SK-MEL-5 (cell line): ENCODE results near the gene MBNL2. TPM values are rescaled to one million over a fixed set of nuclear protein-coding genes. Genes with fewer than 3 reads are reported as not detected.
A peak's percentile ranks its signal among the peaks of the same experiment; 100 is the strongest.

ENCODE experiments used
- DNase-seq: peaks from one replicate; pipeline ENCODE4 v3.0.0-alpha.2; 2016; ENCODE audit warnings: low read depth, low spot score
- in situ Hi-C: cut with HindIII; loops from 2 replicates; pipeline ENCODE4 v1.10.0; 2016; ENCODE audit warnings: low sequenced_read_pairs, high pct_unique_total_duplicates, low pct_unique_long_range_greater_than_20kb
- total RNA-seq: library from RNA; depleted of rRNA; stranded (reverse); fragments of >200 nt; shearing (Covaris generic); gene quantifications from 2 replicates; pipeline ENCODE4 v1.2.3, GENCODE V29; 2014

MBNL2 gene
- total RNA-seq, 1 experiment from 2014 or later: 17.9 TPM

GRCh38 chr13:97321616-97322321 lies 99.6 kb downstream of the MBNL2 start:
- in situ Hi-C loops: no loop called here
- DNase-seq: no peak

- in situ Hi-C loops: no loop called here
- DNase-seq: no peak
These were observed 100.7 kb downstream of the MBNL2 start for GRCh38 chr13:97322740-97323342.

- DNase-seq: no peak
- in situ Hi-C loops: no loop called here
These were observed 102.0 kb downstream of the MBNL2 start for GRCh38 chr13:97324115-97324514.

- in situ Hi-C loops: no loop called here
- DNase-seq: no peak
These were observed 103.6 kb downstream of the MBNL2 start for GRCh38 chr13:97325738-97326137.

GRCh38 chr13:97327086-97327485 lies 105.0 kb downstream of the MBNL2 start:
- no peak for DNase-seq
- in situ Hi-C loops: no loop called here

- DNase-seq: no peak
- in situ Hi-C loops: no loop called here
These were observed 105.5 kb downstream of the MBNL2 start for GRCh38 chr13:97327506-97328221.

- in situ Hi-C loops: no loop called here
- peak; percentile 32 for DNase-seq
These were observed 106.2 kb downstream of the MBNL2 start for GRCh38 chr13:97328222-97328790.

- in situ Hi-C loops: no loop called here
- DNase-seq: no peak
These were observed 107.2 kb downstream of the MBNL2 start for GRCh38 chr13:97329331-97329730.

GRCh38 chr13:97330448-97330847 lies 108.3 kb downstream of the MBNL2 start:
- no peak for DNase-seq
- in situ Hi-C loops: no loop called here

- DNase-seq: no peak
- in situ Hi-C loops: no loop called here
These were observed 110.6 kb downstream of the MBNL2 start for GRCh38 chr13:97332742-97333141.

- in situ Hi-C loops: no loop called here
These were observed 111.8 kb downstream of the MBNL2 start for GRCh38 chr13:97333983-97334382.

GRCh38 chr13:97334690-97335089 lies 112.6 kb downstream of the MBNL2 start:
- in situ Hi-C loops: no loop called here
- DNase-seq: no peak

More at GRCh38 chr13:97333983-97334382, 111.8 kb downstream of the MBNL2 start:
- no peak for DNase-seq

GRCh38 chr13:97335488-97336134 lies 113.5 kb downstream of the MBNL2 start:
- in situ Hi-C loops: no loop called here
- DNase-seq: peak; percentile 19

GRCh38 chr13:97337985-97338499 lies 115.9 kb downstream of the MBNL2 start:
- DNase-seq: no peak
- in situ Hi-C loops: no loop called here

GRCh38 chr13:97338571-97338970 lies 116.4 kb downstream of the MBNL2 start:
- in situ Hi-C loops: no loop called here

GRCh38 chr13:97339019-97339987 lies 117.2 kb downstream of the MBNL2 start:
- in situ Hi-C loops: no loop called here
- DNase-seq: peak; percentile 9

More at GRCh38 chr13:97338571-97338970, 116.4 kb downstream of the MBNL2 start:
- DNase-seq: peak; percentile 13
